MM.1S (cell line): Measurements from ENCODE around the gene KCNQ4.

Experiments used
- EZH2 ChIP-seq: fragments of 300-600 bp; sonication (generic); optimal IDR thresholded peaks from 2 replicates; pipeline ENCODE3; 2017; ENCODE audit warnings: low read depth, mild to moderate bottlenecking, antibody characterized with exemption, low read length, mixed read lengths
- TF ChIP-seq, protein P1 (sequence below): fragments of 300-600 bp; sonication (generic); IDR thresholded peaks from 2 replicates; pipeline ENCODE4 v1.5.1; 2016; ENCODE audit warnings: antibody characterized with exemption, low read length, mixed read lengths

DNA sequence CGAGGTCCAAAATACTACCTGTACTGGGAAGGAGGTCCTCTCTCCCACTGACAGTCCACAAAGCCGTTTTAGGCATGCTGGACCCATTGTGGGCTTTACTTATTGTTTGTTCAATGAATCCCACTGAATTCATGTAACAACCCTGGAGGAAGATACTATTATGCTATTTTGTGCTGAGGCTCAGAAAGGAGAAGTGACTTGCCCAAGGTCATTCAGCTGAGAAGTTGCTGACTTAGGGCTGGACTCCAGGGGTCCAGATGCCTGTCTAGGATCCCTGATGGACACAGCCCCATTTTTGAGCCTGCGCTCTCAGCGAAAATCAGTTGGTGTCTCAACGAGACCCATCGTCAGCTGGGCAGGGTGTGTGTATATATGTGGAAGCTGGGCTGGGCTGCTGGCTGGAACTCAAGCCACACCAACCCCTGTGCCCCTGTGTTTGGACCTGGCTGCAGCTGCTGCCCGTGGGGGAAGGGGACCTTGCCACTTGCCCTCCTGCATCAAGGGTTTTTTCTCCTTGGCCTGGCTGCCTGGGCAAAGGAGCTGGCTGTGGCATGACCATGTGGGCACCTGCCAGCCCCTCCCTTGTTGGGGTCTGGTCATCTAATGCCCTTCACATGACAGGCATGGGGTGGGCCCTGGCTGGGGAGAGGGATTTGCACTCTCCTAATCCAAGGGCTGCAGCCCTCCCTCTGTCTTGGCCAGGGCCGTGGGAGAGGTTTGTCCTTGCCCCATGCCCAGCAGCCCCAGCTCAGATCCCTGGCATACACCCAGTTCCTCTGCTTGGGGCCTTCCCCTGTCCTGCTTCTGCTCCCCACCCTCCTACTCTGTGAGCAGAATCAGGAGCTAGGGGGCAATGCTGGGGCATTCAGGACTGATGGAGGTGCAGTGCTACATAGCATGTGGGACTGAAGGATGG is 15.0 kb downstream of the KCNQ4 start:
- TF ChIP-seq, protein P1, sequence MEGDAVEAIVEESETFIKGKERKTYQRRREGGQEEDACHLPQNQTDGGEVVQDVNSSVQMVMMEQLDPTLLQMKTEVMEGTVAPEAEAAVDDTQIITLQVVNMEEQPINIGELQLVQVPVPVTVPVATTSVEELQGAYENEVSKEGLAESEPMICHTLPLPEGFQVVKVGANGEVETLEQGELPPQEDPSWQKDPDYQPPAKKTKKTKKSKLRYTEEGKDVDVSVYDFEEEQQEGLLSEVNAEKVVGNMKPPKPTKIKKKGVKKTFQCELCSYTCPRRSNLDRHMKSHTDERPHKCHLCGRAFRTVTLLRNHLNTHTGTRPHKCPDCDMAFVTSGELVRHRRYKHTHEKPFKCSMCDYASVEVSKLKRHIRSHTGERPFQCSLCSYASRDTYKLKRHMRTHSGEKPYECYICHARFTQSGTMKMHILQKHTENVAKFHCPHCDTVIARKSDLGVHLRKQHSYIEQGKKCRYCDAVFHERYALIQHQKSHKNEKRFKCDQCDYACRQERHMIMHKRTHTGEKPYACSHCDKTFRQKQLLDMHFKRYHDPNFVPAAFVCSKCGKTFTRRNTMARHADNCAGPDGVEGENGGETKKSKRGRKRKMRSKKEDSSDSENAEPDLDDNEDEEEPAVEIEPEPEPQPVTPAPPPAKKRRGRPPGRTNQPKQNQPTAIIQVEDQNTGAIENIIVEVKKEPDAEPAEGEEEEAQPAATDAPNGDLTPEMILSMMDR, result no peak
- TF ChIP-seq EZH2, result no peak
